B cell (primary cell): ENCODE results near the gene PSD. TPM values are rescaled to one million over a fixed set of nuclear protein-coding genes. Genes with fewer than 3 reads are reported as not detected.

Experiments used
- ATAC-seq: fragments of 200-7000 bp; cut with Tn5 transposase; one replicate; pipeline ENCODE4 v1.10.0; 2021; ENCODE audit warnings: low read depth, mild to moderate bottlenecking, moderate number of reproducible peaks, moderate library complexity
- CTCF ChIA-PET: fragments of 350-600 bp; sonication (Branson Sonifier 250); formaldehyde crosslinking; loops from one replicate; lab custom pipeline; 2021; ENCODE audit warnings: antibody characterized with exemption, inconsistent platforms; lab: Charles Lee
- POLR2A ChIA-PET: fragments of 350-600 bp; sonication (Branson Sonifier 250); formaldehyde crosslinking; loops from one replicate; lab custom pipeline; 2021; ENCODE audit warnings: antibody characterized with exemption; lab: Charles Lee
- DNase-seq: peaks from one replicate; pipeline ENCODE4 v3.0.0; 2013
- H2AFZ ChIP-seq: 2 replicates; pipeline ENCODE4 v1.6.1; 2012; ENCODE audit warnings: mild to moderate bottlenecking, low read depth, low read length; ENCODE audit not compliant: insufficient read depth, poor library complexity, severe bottlenecking
- H3K27ac ChIP-seq, 2 donors: 1 replicate in 1 of 2; 2 replicates in 1 of 2; pipeline ENCODE4 v1.5.1; 2012 to 2013; ENCODE audit warnings: low read length in 2 of 2, mild to moderate bottlenecking in 2 of 2, moderate library complexity in 1 of 2
- H3K27me3 ChIP-seq, 4 experiments: fragments of 200-600 bp in 1 of 4; sonication (generic) in 1 of 4; replicated peaks in 1 of 4; 1 replicate in 2 of 4; 2 replicates in 2 of 4; pipeline versions ENCODE4 v1.6.1 to v1.7.0; 2013 to 2016; ENCODE audit warnings: low read length in 3 of 4, mild to moderate bottlenecking in 2 of 4, mixed read lengths in 1 of 4, moderate library complexity in 1 of 4; ENCODE audit not compliant: insufficient read depth in 4 of 4, control insufficient read depth in 3 of 4; ENCODE audit errors: control extremely low read depth in 1 of 4
- H3K36me3 ChIP-seq, 2 experiments: replicated peaks in 1 of 2; 1 replicate in 1 of 2; 2 replicates in 1 of 2; pipeline versions ENCODE4 v1.6.1 to v1.7.1; 2013; ENCODE audit warnings: low read length in 1 of 2; ENCODE audit not compliant: insufficient read depth in 2 of 2, control insufficient read depth in 1 of 2; ENCODE audit errors: control extremely low read depth in 1 of 2, extremely low read depth in 1 of 2
- H3K4me1 ChIP-seq, 2 donors: fragments of 200-600 bp in 1 of 2; sonication (generic) in 1 of 2; 1 replicate in 1 of 2; 2 replicates in 1 of 2; pipeline versions ENCODE4 v1.5.1 to v1.6.1; 2013 to 2017; ENCODE audit warnings: low read length in 2 of 2; ENCODE audit not compliant: control insufficient read depth in 2 of 2, insufficient read depth in 2 of 2
- H3K4me2 ChIP-seq: replicated peaks from 2 replicates; pipeline ENCODE3; 2012; ENCODE audit warnings: mild to moderate bottlenecking, low read depth, low read length; ENCODE audit not compliant: poor library complexity, severe bottlenecking
- H3K4me3 ChIP-seq, 5 experiments: fragments of 200-600 bp in 1 of 5; sonication (generic) in 1 of 5; 1 replicate in 3 of 5; 2 replicates in 2 of 5; pipeline versions ENCODE4 v1.5.1 to v1.7.0; 2011 to 2016; ENCODE audit warnings: low read length in 4 of 5, mild to moderate bottlenecking in 4 of 5, low read depth in 2 of 5, control low read depth in 1 of 5, moderate library complexity in 1 of 5; ENCODE audit not compliant: insufficient read depth in 1 of 5; ENCODE audit errors: control extremely low read depth in 1 of 5, extremely low read depth in 1 of 5
- H3K79me2 ChIP-seq: fragments of 200-600 bp; sonication (generic); one replicate; pipeline ENCODE4 v1.6.0; 2016; ENCODE audit warnings: low read length; ENCODE audit not compliant: control insufficient read depth, insufficient read depth
- H3K9ac ChIP-seq: fragments of 200-600 bp; sonication (generic); 2 replicates; pipeline ENCODE4 v1.6.1; 2017; ENCODE audit warnings: mild to moderate bottlenecking, low read length, moderate library complexity
- H3K9me3 ChIP-seq, 3 donors: one replicate each; pipeline versions ENCODE4 v1.6.1 to v1.7.1; 2013; ENCODE audit warnings: low read length in 2 of 3; ENCODE audit not compliant: control insufficient read depth in 2 of 3, insufficient read depth in 1 of 3; ENCODE audit errors: control extremely low read depth in 1 of 3
- H4K20me1 ChIP-seq: 2 replicates; pipeline ENCODE4 v1.6.0; 2012; ENCODE audit warnings: mild to moderate bottlenecking, low read length; ENCODE audit not compliant: insufficient read depth, control insufficient read depth, poor library complexity, severe bottlenecking
- H3K27ac Mint-ChIP-seq: one replicate; pipeline ENCODE4 v1.8.0; 2021; ENCODE audit warnings: mixed read lengths
- H3K27me3 Mint-ChIP-seq: one replicate; pipeline ENCODE4 v1.8.0; 2021; ENCODE audit warnings: mixed read lengths
- H3K4me1 Mint-ChIP-seq: one replicate; pipeline ENCODE4 v1.8.0; 2021; ENCODE audit warnings: mixed read lengths
- H3K4me3 Mint-ChIP-seq: one replicate; pipeline ENCODE4 v1.8.0; 2021; ENCODE audit warnings: mixed read lengths
- H3K9me3 Mint-ChIP-seq: one replicate; pipeline ENCODE4 v1.8.0; 2022; ENCODE audit warnings: mixed read lengths; ENCODE audit not compliant: insufficient read depth
- CTCF ChIP-seq: fragments of 200-600 bp; IDR thresholded peaks from one replicate; pipeline ENCODE4 v1.8.0; 2022; ENCODE audit warnings: antibody characterized with exemption, mild to moderate bottlenecking
- EZH2 ChIP-seq: IDR thresholded peaks from 2 replicates; pipeline ENCODE4 v1.6.1; 2012; ENCODE audit warnings: borderline replicate concordance, low read depth, mild to moderate bottlenecking, moderate library complexity, low read length; ENCODE audit not compliant: insufficient read depth, poor library complexity, severe bottlenecking
- WGBS: methylation state at CpG from one replicate; pipeline ENCODE4 v1.1.5; 2013; ENCODE audit warnings: missing lambda C conversion rate; ENCODE audit not compliant: insufficient coverage; 5-methylcytosine and 5-hydroxymethylcytosine counted together
- intact Hi-C: fragments of 100-400 bp; cut with micrococcal nuclease; formaldehyde crosslinking; loops from one replicate; pipeline ENCODE4 v1.10.0; 2022
- polyA plus RNA-seq: library from polyadenylated mRNA; depleted of rRNA; stranded (reverse); fragments of >200 nt; gene quantifications from 2 replicates; pipeline ENCODE4 v1.2.3, GENCODE V29; 2012
- total RNA-seq, 2 donors: library from RNA; stranded (reverse); fragments of 120-200 nt in 1 of 2; gene quantifications; 1 replicate in 1 of 2; 2 replicates in 1 of 2; pipeline versions ENCODE4 v1.2.3 to v1.2.4, GENCODE V29; 2013 to 2022

PSD gene
- total and polyA plus RNA-seq, 2 donors (not counting 1 experiment from before 2014, with no cell fraction given), result 0.52 to 0.81 TPM

DNA sequence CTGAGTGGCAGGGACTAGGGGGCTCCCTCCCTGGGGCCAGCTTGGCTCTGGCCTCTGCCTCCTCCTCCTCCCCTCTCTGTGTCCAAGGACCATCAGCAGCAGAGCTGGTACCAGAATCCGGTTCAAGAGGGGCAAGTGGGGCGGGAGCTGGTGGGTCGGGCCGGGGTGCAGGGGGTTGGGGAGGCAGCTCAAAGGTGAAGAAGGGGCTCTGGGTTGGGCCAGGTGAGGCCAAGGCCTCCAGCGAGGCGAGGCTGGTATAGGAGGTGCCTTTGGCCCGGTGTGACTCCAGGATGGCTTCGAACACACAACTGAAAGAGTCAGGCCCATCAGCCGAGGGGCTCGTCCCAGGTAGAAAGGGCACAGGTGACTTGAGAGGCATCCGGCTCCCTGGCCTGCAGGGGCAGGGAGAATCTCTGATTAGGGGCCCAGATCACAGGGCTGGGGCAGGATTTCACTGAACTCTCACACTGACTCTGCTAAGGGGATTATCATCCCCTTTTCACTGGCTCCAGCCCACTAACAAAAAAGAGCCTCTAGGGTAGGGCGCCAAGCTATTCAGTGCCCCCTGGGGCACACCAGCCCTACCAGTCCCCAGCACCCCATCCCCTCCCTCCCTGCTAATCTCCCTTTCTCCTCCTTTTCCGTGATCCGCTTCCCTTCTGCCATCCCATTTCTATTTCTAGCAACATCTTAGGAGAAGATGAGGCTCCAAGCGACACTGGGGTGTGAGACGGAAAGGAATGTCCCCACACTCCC lies 4.6 kb downstream of the PSD start:
- Histone ChIP-seq H3K36me3 (no peaks in the 10 kb centered on the region), H3K4me1 (peaks cover 28% of the 10 kb centered on the region in 2 donors), H4K20me1 (no peaks in the 10 kb centered on the region), H3K9ac (no peak overlapping the region), H3K9me3 (peaks cover 0 to 19% (median 0%) of the 10 kb centered on the region in 3 donors), H3K4me3 (no peak overlapping the region), H3K27ac (no peak overlapping the region), H3K79me2 (no peaks in the 10 kb centered on the region), H2AFZ (no peak overlapping the region), H3K4me2 (no peak overlapping the region), H3K27me3 (peaks cover 0 to 92% (median 53%) of the 10 kb centered on the region in 4 experiments)
- H3K9me3 Mint-ChIP-seq, result no peaks in the 10 kb centered on the region
- peaks cover 30% of the 10 kb centered on the region for H3K4me1 Mint-ChIP-seq
- H3K4me3 Mint-ChIP-seq, result no peak overlapping the region
- TF ChIP-seq EZH2, result no peak
- TF ChIP-seq CTCF, result no peak
- ChIA-PET POLR2A (interaction anchor here (0.6 kb wide), 1 partner anchor 13 kb away, joined by 3 read pairs; no protein-coding TSS in a partner anchor), CTCF (interaction anchor here (1.0 to 5.0 kb wide), 3 partner anchors 8 to 13 kb away, joined by 6 to 35 read pairs (median 10); no protein-coding TSS in a partner anchor)
- no peak overlapping the region for H3K27ac Mint-ChIP-seq
- peaks cover 64% of the 10 kb centered on the region for H3K27me3 Mint-ChIP-seq
- ATAC-seq, result no peak
- 98% methylated on average over 16 of the region's 16 CpGs for WGBS
- peak; percentile 16 for DNase-seq
- intact Hi-C loops, result no loop called here
